Fibroblast of the conjunctiva (primary cell): ENCODE measurements around the gene EMP1.
A peak's percentile ranks its signal among the peaks of the same experiment; 100 is the strongest.

Source experiments
- DNase-seq: peaks from one replicate; pipeline ENCODE4 v3.0.0-alpha.2; 2010; ENCODE audit warnings: low read depth

Gene EMP1

GRCh38 chr12:13223179-13223804 is 26.8 kb downstream of the EMP1 start:
- DNase-seq, result peak; percentile 78

- no peak for DNase-seq
Measured at GRCh38 chr12:13223941-13224340, 27.4 kb downstream of the EMP1 start.

- DNase-seq, result no peak
Measured at GRCh38 chr12:13227191-13227590, 30.7 kb downstream of the EMP1 start.

- DNase-seq, result no peak
Measured at GRCh38 chr12:13228579-13228978, 32.1 kb downstream of the EMP1 start.

GRCh38 chr12:13229504-13229903 is 33.0 kb downstream of the EMP1 start:
- no peak for DNase-seq

GRCh38 chr12:13230500-13230899 is 34.0 kb downstream of the EMP1 start:
- DNase-seq, result peak; percentile 60

GRCh38 chr12:13233830-13234641 is 37.5 kb downstream of the EMP1 start:
- DNase-seq, result peak; percentile 62

- no peak for DNase-seq
Measured at GRCh38 chr12:13238204-13238603, 41.7 kb downstream of the EMP1 start.

GRCh38 chr12:13241833-13242488 is 45.4 kb downstream of the EMP1 start:
- DNase-seq, result no peak

- DNase-seq, result no peak
Measured at GRCh38 chr12:13242936-13243335, 46.4 kb downstream of the EMP1 start.

- no peak for DNase-seq
Measured at GRCh38 chr12:13243516-13244070, 47.1 kb downstream of the EMP1 start.

GRCh38 chr12:13247596-13247995 is 51.1 kb downstream of the EMP1 start:
- no peak for DNase-seq

- DNase-seq, result no peak
Measured at GRCh38 chr12:13248964-13249363, 52.4 kb downstream of the EMP1 start.

GRCh38 chr12:13250416-13250815 is 53.9 kb downstream of the EMP1 start:
- DNase-seq, result no peak

- no peak for DNase-seq
Measured at GRCh38 chr12:13251521-13251920, 55.0 kb downstream of the EMP1 start.

GRCh38 chr12:13252024-13252423 is 55.5 kb downstream of the EMP1 start:
- DNase-seq, result no peak

- no peak for DNase-seq
Measured at GRCh38 chr12:13252616-13253015, 56.1 kb downstream of the EMP1 start.

- no peak for DNase-seq
Measured at GRCh38 chr12:13253966-13254760, 57.6 kb downstream of the EMP1 start.

GRCh38 chr12:13255792-13256691 is 59.5 kb downstream of the EMP1 start:
- DNase-seq, result peak; percentile 90

- DNase-seq, result no peak
Measured at GRCh38 chr12:13256692-13257045, 60.1 kb downstream of the EMP1 start.

- no peak for DNase-seq
Measured at GRCh38 chr12:13257356-13257875, 60.9 kb downstream of the EMP1 start.
